Stimulated activated CD4-positive, alpha-beta T cell treated with anti-CD3 and anti-CD28 coated beads, Interleukin-4, amount 100 ng/mL, for 24 hours (primary cell): ENCODE data around the gene MCFD2.

Experiments
- DNase-seq: peaks from one replicate; pipeline ENCODE4 v3.0.0-alpha.2; 2020

MCFD2 gene

GRCh38 chr2:46871976-46872381 lies 43.6 kb downstream of the MCFD2 start:
- DNase-seq = no peak

- no peak for DNase-seq
Measured at GRCh38 chr2:46870051-46870839, 45.4 kb downstream of the MCFD2 start.

GRCh38 chr2:46869621-46870020 lies 46.0 kb downstream of the MCFD2 start:
- DNase-seq = no peak

- no peak for DNase-seq
Measured at GRCh38 chr2:46866770-46867246, 48.8 kb downstream of the MCFD2 start.

GRCh38 chr2:46865181-46865970 lies 50.2 kb downstream of the MCFD2 start:
- DNase-seq = no peak

- DNase-seq = no peak
Measured at GRCh38 chr2:46863882-46864281, 51.7 kb downstream of the MCFD2 start.

- no peak for DNase-seq
Measured at GRCh38 chr2:46862514-46862913, 53.1 kb downstream of the MCFD2 start.

GRCh38 chr2:46861916-46862315 lies 53.7 kb downstream of the MCFD2 start:
- DNase-seq = no peak

GRCh38 chr2:46859482-46859881 lies 56.1 kb downstream of the MCFD2 start:
- DNase-seq = no peak

GRCh38 chr2:46858702-46859090 lies 56.9 kb downstream of the MCFD2 start:
- DNase-seq = no peak

- DNase-seq = no peak
Measured at GRCh38 chr2:46857871-46858701, 57.5 kb downstream of the MCFD2 start.

- no peak for DNase-seq
Measured at GRCh38 chr2:46856336-46856735, 59.3 kb downstream of the MCFD2 start.

GRCh38 chr2:46855805-46856204 lies 59.8 kb downstream of the MCFD2 start:
- no peak for DNase-seq

- no peak for DNase-seq
Measured at GRCh38 chr2:46854260-46854659, 61.3 kb downstream of the MCFD2 start.

GRCh38 chr2:46852598-46852997 lies 63.0 kb downstream of the MCFD2 start:
- DNase-seq = no peak

GRCh38 chr2:46852124-46852523 lies 63.5 kb downstream of the MCFD2 start:
- no peak for DNase-seq
